HAP-1 (cell line): ENCODE results near the gene UVSSA.
"Not testable (repeated sequence)": the region's sequence is repeated elsewhere in the genome, so short reads cannot be mapped to it uniquely, and the experiment has no call there.

Experiments
- DNase-seq, 2 experiments: peaks; one replicate each; pipeline ENCODE4 v3.0.0-alpha.2; 2016 to 2020; ENCODE audit warnings: low spot score in 2 of 2
- H3K27me3 ChIP-seq: fragments of 250-450 bp; sonication (Bioruptor Pico); 2 replicates; pipeline ENCODE4 v1.5.1; 2020; ENCODE audit warnings: low read depth, mild to moderate bottlenecking, moderate library complexity
- H3K36me3 ChIP-seq: fragments of 250-450 bp; sonication (Bioruptor Pico); replicated peaks from 2 replicates; pipeline ENCODE4 v1.5.1; 2020; ENCODE audit warnings: mild to moderate bottlenecking
- H3K4me1 ChIP-seq: fragments of 250-450 bp; sonication (Bioruptor Pico); 2 replicates; pipeline ENCODE4 v1.5.1; 2020; ENCODE audit warnings: mild to moderate bottlenecking
- H3K4me3 ChIP-seq: fragments of 250-450 bp; sonication (Bioruptor Pico); 2 replicates; pipeline ENCODE4 v1.5.1; 2020; ENCODE audit warnings: mild to moderate bottlenecking, moderate library complexity
- H3K9me3 ChIP-seq: fragments of 250-450 bp; sonication (Bioruptor Pico); 2 replicates; pipeline ENCODE4 v1.5.1; 2020; ENCODE audit warnings: mild to moderate bottlenecking, moderate library complexity
- in situ Hi-C: fragments of 300-500 bp; cut with MboI; formaldehyde crosslinking; loops from 3 replicates; pipeline ENCODE4 v1.14.3; 2020; ENCODE audit warnings: low sequenced_read_pairs, inconsistent platforms, mixed read lengths

The UVSSA gene

DNA sequence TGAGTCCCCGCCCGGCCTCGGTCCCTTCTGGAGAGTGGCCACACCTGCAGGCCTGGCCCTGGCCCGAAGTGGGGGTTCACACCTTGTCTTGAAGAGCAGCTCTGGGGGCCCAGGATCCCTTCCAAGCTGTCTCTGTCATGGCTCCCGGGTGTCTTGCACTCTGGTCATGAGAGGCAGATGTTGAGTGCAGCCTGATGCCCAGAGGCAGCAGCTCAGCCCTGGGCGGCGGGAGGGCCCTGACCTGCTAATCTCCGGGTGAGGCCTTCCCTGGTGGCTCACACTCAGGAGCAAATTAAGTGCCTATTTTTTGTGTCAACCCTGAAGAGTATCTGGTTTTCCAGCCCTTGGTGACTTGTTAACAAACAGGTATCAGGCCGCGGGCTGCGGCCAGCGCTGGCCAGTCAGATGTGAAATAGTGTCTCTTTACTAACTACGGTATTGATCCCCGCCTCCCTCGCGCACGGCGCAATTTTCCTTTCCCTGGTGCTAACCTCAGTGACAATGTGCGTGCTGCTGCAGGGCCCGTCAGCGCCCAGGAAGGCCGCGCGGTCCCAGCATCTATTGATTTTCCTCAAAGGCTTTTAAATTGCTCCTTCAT is 35.0 kb downstream of the UVSSA start:
- Histone ChIP-seq H3K36me3 (no peaks in the 10 kb centered on the region; the same call in 1 of the 2 replicates), H3K27me3 (no peaks in the 10 kb centered on the region), H3K4me1 (no peaks in the 10 kb centered on the region), H3K9me3 (no peaks in the 10 kb centered on the region), H3K4me3 (no peak overlapping the region)
- no peak for DNase-seq
- in situ Hi-C loops = no loop called here

GRCh38 chr4:1382776-1383727 is 36.0 kb downstream of the UVSSA start:
- Histone ChIP-seq H3K36me3 (no peaks in the 10 kb centered on the region; the same call in 1 of the 2 replicates), H3K27me3 (no peaks in the 10 kb centered on the region), H3K4me1 (no peaks in the 10 kb centered on the region), H3K9me3 (no peaks in the 10 kb centered on the region), H3K4me3 (no peak overlapping the region)
- no peak for DNase-seq
- in situ Hi-C loops = no loop called here

GRCh38 chr4:1383728-1384591 is 37.0 kb downstream of the UVSSA start:
- H3K9me3 ChIP-seq = no peaks in the 10 kb centered on the region
- no peak for DNase-seq
- H3K4me3 ChIP-seq = no peak overlapping the region
- no peaks in the 10 kb centered on the region for H3K4me1 ChIP-seq
- in situ Hi-C loops = no loop called here
- no peaks in the 10 kb centered on the region for H3K27me3 ChIP-seq
- no peaks in the 10 kb centered on the region; the same call in 1 of the 2 replicates for H3K36me3 ChIP-seq

GRCh38 chr4:1384675-1385372 is 37.8 kb downstream of the UVSSA start:
- DNase-seq = no peak
- H3K27me3 ChIP-seq = no peaks in the 10 kb centered on the region
- H3K4me3 ChIP-seq = no peak overlapping the region
- no peaks in the 10 kb centered on the region; the same call in 1 of the 2 replicates for H3K36me3 ChIP-seq
- in situ Hi-C loops = no loop called here
- H3K9me3 ChIP-seq = no peaks in the 10 kb centered on the region
- H3K4me1 ChIP-seq = no peaks in the 10 kb centered on the region

GRCh38 chr4:1385373-1386340 is 38.6 kb downstream of the UVSSA start:
- Histone ChIP-seq H3K4me3 (no peak overlapping the region), H3K4me1 (no peaks in the 10 kb centered on the region), H3K36me3 (no peaks in the 10 kb centered on the region; the same call in 1 of the 2 replicates), H3K9me3 (no peaks in the 10 kb centered on the region), H3K27me3 (no peaks in the 10 kb centered on the region)
- in situ Hi-C loops = no loop called here
- no peak for DNase-seq

GRCh38 chr4:1393363-1393762 is 46.4 kb downstream of the UVSSA start:
- H3K27me3 ChIP-seq, H3K9me3 ChIP-seq, H3K36me3 ChIP-seq, DNase-seq, H3K4me1 ChIP-seq, H3K4me3 ChIP-seq, in situ Hi-C loops: not testable (repeated sequence)

GRCh38 chr4:1393866-1394265 is 46.9 kb downstream of the UVSSA start:
- 0 out of 2 replicates have a peak, but pooled peaks cover 2% of the 10 kb centered on the region for H3K9me3 ChIP-seq
- DNase-seq = no peak
- H3K4me3 ChIP-seq = no peak overlapping the region
- H3K27me3 ChIP-seq = no peaks in the 10 kb centered on the region
- no peaks in the 10 kb centered on the region for H3K36me3 ChIP-seq
- H3K4me1 ChIP-seq = no peaks in the 10 kb centered on the region
- in situ Hi-C loops = no loop called here

DNA sequence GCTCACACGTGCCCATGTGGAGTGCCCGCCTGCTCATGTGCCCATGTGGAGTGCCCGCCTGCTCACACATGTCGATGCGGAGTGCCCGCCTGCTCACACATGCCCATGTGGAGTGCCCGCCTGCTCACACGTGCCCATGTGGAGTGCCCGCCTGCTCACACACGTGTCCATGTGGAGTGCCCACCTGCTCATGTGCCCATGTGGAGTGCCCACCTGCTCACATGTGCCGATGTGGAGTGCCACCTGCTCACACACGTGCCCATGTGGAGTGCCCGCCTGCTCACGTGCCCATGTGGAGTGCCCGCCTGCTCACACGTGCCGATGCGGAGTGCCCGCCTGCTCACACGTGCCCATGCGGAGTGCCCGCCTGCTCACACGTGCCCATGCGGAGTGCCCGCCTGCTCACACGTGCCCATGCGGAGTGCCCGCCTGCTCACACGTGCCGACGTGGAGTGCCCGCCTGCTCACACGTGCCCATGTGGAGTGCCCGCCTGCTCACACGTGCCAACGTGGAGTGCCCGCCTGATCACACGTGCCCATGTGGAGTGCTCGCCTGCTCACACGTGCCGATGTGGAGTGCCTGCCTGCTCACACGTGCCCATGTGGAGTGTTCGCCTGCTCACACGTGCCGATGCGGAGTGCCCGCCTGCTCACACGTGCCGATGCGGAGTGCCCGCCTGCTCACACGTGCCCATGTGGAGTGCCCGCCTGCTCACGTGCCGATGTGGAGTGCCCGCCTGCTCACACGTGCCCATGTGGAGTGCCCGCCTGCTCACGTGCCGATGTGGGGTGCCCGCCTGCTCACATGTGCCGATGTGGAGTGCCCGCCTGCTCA is 47.8 kb downstream of the UVSSA start:
- H3K4me3 ChIP-seq, DNase-seq, H3K27me3 ChIP-seq, in situ Hi-C loops, H3K36me3 ChIP-seq, H3K9me3 ChIP-seq, H3K4me1 ChIP-seq: not testable (repeated sequence)

GRCh38 chr4:1395389-1395820 is 48.4 kb downstream of the UVSSA start:
- H3K4me1 ChIP-seq, H3K27me3 ChIP-seq, H3K4me3 ChIP-seq, H3K36me3 ChIP-seq, DNase-seq, in situ Hi-C loops, H3K9me3 ChIP-seq: not testable (repeated sequence)

DNA sequence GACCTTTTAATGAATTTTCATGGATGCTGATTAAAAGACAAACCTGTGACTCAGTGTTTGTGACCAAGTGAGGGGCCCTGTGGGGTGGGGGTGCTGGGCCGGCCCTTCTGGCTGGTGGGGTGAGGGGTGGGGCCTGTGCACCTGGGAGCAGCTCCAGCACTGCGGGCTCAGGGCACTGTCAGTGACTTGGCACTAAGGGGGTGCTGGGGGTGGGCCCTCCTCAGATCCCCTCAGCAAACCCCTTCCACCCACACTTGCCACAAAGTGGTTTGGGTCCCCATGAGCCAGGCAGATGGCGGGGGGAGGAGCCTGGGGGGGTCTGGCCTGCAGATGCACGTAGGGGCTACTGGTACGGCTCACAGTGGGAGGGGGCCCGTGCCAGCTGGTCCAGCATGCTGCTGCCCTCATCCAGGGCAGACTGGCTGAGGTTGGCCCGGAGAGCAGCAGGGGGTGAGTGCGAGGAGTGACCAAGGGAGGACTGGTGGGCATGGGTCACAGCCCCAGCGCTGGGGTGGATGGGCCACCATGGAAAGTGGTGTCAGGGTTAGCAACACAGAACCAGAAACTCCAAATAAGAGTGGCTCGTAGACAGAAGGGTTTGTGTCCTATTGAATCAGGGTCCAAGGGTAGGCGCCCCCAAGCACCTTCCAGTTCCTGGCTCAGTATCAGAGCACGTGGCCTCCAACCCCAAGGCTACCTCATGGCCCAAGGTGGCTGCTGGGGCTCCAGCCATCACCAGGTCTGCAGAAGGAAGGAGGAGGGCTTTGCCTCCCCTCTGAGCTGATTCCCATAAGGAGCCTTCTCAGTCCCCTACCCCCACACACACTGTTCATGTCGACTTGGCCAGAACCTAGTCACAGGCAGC is 49.2 kb downstream of the UVSSA start:
- H3K4me1 ChIP-seq = no peaks in the 10 kb centered on the region
- no peak overlapping the region for H3K4me3 ChIP-seq
- no peaks in the 10 kb centered on the region for H3K27me3 ChIP-seq
- H3K36me3 ChIP-seq = no peaks in the 10 kb centered on the region
- 0 out of 2 replicates have a peak, but pooled peaks cover 2% of the 10 kb centered on the region for H3K9me3 ChIP-seq
- no peak for DNase-seq
- in situ Hi-C loops = no loop called here
